GM12874 (cell line): Measurements from ENCODE around the gene PRKACB.

Experiments
- TF ChIP-seq, protein P1 (sequence below): IDR thresholded peaks from 2 replicates; pipeline ENCODE4 v1.5.1; 2011; ENCODE audit warnings: low read depth, mild to moderate bottlenecking, control low read depth, low read length, moderate library complexity; ENCODE audit not compliant: insufficient read depth

Gene PRKACB

DNA sequence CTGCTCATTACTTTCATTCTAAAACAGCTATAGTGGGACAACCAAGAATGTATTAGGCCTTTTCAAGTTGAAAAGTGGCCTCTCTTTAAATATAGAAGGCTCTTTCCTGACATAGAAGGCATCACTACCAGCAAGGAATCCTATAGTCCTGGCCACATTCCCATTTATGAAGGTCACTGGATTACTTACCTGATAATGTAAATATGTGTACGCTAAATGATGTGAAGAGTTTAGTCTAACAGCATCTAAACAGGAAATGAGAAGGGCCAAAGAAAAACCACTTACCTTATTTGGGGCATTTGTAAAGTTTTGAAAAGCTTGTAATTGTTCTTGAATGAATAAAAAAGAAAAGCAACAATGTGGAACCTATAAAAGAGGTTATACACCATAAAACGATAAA is 24.7 kb downstream of the PRKACB start:
- TF ChIP-seq, protein P1, sequence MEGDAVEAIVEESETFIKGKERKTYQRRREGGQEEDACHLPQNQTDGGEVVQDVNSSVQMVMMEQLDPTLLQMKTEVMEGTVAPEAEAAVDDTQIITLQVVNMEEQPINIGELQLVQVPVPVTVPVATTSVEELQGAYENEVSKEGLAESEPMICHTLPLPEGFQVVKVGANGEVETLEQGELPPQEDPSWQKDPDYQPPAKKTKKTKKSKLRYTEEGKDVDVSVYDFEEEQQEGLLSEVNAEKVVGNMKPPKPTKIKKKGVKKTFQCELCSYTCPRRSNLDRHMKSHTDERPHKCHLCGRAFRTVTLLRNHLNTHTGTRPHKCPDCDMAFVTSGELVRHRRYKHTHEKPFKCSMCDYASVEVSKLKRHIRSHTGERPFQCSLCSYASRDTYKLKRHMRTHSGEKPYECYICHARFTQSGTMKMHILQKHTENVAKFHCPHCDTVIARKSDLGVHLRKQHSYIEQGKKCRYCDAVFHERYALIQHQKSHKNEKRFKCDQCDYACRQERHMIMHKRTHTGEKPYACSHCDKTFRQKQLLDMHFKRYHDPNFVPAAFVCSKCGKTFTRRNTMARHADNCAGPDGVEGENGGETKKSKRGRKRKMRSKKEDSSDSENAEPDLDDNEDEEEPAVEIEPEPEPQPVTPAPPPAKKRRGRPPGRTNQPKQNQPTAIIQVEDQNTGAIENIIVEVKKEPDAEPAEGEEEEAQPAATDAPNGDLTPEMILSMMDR: no peak

DNA sequence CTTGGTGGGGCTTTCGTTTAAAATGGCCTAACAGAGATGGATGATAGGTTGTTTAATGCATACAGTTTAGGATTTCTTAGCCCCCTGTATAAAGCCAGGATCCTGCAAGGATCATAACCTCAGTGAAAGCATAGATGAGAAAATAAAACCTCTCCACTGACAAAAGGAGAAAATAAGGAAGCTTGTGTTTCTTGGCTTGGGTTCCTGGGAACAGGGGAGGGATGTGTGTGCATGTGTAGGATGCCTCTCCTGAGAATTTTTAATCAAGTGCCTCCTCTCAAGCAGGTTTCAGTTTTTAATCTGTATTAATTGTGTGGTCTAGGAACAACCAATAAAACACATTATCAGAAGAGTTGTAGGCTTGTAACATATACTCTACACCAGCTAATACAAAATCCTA is 26.1 kb downstream of the PRKACB start:
- TF ChIP-seq, protein P1: no peak

DNA sequence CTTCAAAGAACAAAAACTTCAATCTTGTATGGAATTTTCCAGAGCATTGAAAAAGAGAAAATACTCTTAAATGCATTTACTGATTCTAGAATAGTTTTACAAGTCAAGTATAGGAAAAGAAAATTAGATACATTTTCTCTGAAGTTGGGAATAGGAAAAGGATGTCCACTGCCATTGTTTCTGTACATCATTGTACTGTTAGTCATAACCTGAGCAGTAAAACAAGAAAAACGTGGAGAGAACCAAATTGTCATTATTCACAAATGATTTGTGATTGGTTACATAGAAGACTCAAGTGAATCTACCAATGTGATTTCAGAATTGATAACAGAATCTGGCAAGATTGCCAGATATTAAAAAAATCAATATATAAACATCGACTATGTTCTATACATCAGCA is 27.4 kb downstream of the PRKACB start:
- TF ChIP-seq, protein P1: no peak

- TF ChIP-seq, protein P1: no peak
Observed at GRCh38 chr1:84174051-84174556, 30.0 kb downstream of the PRKACB start.

- TF ChIP-seq, protein P1: no peak
Observed at GRCh38 chr1:84181350-84182005, 37.4 kb downstream of the PRKACB start.

GRCh38 chr1:84190455-84190854 is 46.4 kb downstream of the PRKACB start:
- TF ChIP-seq, protein P1: no peak

DNA sequence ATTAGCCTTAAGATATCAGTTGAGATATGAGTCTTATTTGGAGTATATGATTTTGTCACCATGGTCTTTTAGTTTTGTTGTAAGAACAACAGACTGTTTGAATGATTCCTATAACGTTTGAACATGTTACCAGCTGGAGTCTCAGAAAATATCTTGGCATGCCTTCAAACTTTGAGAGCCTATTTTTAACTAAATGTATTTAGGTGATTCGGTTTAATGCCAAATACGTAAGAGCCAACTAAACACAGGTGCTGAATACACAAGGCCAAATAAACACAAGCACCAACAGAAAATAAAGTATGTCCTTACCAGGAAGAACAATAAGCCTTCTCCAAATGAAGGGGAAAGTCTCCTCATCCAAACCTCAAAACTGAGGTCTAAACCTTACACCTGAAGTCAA is 48.6 kb downstream of the PRKACB start:
- TF ChIP-seq, protein P1: no peak

GRCh38 chr1:84198832-84199231 is 54.8 kb downstream of the PRKACB start:
- TF ChIP-seq, protein P1: no peak
